ENCODE measurements around the gene REG3A.

DNA sequence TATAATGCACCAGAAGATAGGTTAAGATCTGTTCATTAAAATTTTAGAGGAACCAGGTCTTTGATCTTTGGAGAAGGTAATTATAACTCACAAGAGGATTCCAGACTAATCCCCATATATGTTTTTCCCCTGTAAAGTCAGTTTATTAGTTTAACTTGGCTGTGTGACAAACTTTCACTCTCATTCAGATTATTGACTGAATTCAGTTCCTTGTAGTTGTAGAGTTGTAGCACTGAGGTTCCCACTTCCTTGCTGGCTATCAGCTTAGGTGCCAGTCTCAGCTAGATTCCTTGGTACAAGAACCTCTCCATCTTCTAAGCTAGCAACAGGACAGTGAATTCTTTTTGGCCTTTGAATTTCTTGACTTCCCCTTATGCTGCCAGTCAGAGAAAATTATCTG is 20.1 kb downstream of the REG3A start:
- no peak for TF ChIP-seq EZH2 (IDR thresholded peaks at IDR 0.05)
- no peak for TF ChIP-seq CTCF (IDR thresholded peaks at IDR 0.05)
- no peak for TF ChIP-seq EZH2phosphoT487 (IDR thresholded peaks at IDR 0.05)
